ENCODE data around the gene HOXC4. TPM values are rescaled to one million over a fixed set of nuclear protein-coding genes. Genes with fewer than 3 reads are reported as not detected.

HOXC4 gene
- total RNA-seq, 4 donors from 2014 or later: 0.83 to 3.6 (median 2.5) TPM

Small RNA genes lying within 50 kb of the gene (small RNA-seq; reads per million reads assigned to genes)
- gene HOXC5 (0 reads per million in 3 donors), gene MIR615 (0.33 to 0.74 (median 0.34) reads per million in 3 donors), gene RF00019 (0 reads per million in 3 donors)

Other genes starting within 250 kb of the HOXC4 start
- gene HOXC13, start 115.0 kb upstream of the HOXC4 start, total RNA-seq: not detected
- not detected for gene HOXC12, start 98.9 kb upstream of the HOXC4 start, total RNA-seq
- not detected for gene HOXC11, start 80.7 kb upstream of the HOXC4 start, total RNA-seq
- gene HOTAIR, start 78.9 kb upstream of the HOXC4 start, total RNA-seq: not detected
- gene HOXC10, start 68.7 kb upstream of the HOXC4 start, total RNA-seq: not detected
- not detected for gene HOXC9, start 53.7 kb upstream of the HOXC4 start, total RNA-seq
- gene HOXC8, start 44.9 kb upstream of the HOXC4 start, total RNA-seq: not detected
- under 1 TPM in 3 of 4 donors, not detected in 1; 0.23 to 0.42 (median 0.32) TPM for gene HOXC6, start 25.4 kb upstream of the HOXC4 start, total RNA-seq
- gene HOXC5, start 20.8 kb upstream of the HOXC4 start, total RNA-seq: 1 to 10 TPM in 1 of 4 donors, under 1 TPM in 1, not detected in 2; 0.83 to 2.0 TPM
- gene SMUG1, start 135.2 kb downstream of the HOXC4 start, total RNA-seq: 10 to 100 TPM; 28.0 to 37.2 (median 30.8) TPM
- gene CBX5, start 226.3 kb downstream of the HOXC4 start, total RNA-seq: 10 to 100 TPM; 29.0 to 45.3 (median 37.3) TPM
- 100 to 1,000 TPM; 216 to 368 (median 270) TPM for gene HNRNPA1, start 226.9 kb downstream of the HOXC4 start, total RNA-seq
- gene NFE2, start 247.2 kb downstream of the HOXC4 start, total RNA-seq: 1 to 10 TPM in 1 of 4 donors, under 1 TPM in 2, not detected in 1; 0.32 to 3.8 (median 0.42) TPM